ENCODE measurements around the gene MAP3K21. TPM values are rescaled to one million over a fixed set of nuclear protein-coding genes. Genes with fewer than 3 reads are reported as not detected.

Gene MAP3K21
- total RNA-seq, 1 experiment from 2014 or later = 24.2 TPM

- TF ChIP-seq CTCF (IDR thresholded peaks at IDR 0.05; ENCODE audit: unreplicated experiment) = no peak
- peak overlapping the region; percentile 87 for H3K27ac Mint-ChIP-seq (ENCODE audit: low read depth, unreplicated experiment)
- ChIA-PET POLR2A (interaction anchor here (0.6 to 10.3 kb wide), 17 partner anchors 10 to 664 kb away, joined by 3 to 129 read pairs (median 4); partner anchors contain the start of genes MAP3K21 and SIPA1L2), CTCF (interaction anchor here (0.6 to 1.2 kb wide), 4 partner anchors 9 to 773 kb away, joined by 3 read pairs; partner anchors contain the start of gene MAP3K21)
- H3K4me3 Mint-ChIP-seq (ENCODE audit: unreplicated experiment) = peak overlapping the region; percentile 81
- H3K9me3 Mint-ChIP-seq (ENCODE audit: unreplicated experiment) = no peaks in the 10 kb centered on the region
- H3K27me3 Mint-ChIP-seq (ENCODE audit: insufficient read depth, unreplicated experiment) = no peaks in the 10 kb centered on the region
- no TSS peak for BruUV-seq (replicated peaks)
- peaks cover 13% of the 10 kb centered on the region for H3K36me3 Mint-ChIP-seq (ENCODE audit: insufficient read depth, unreplicated experiment)
- intact Hi-C loops (cut with micrococcal nuclease) = loop anchor here (5.0 kb wide), 1 partner anchor 662 kb away; the partner anchor contains the start of gene SIPA1L2
- no peak for DNase-seq (ENCODE audit: unreplicated experiment)
- H3K4me1 Mint-ChIP-seq (ENCODE audit: insufficient read depth, unreplicated experiment) = peaks cover 37% of the 10 kb centered on the region
Observed at GRCh38 chr1:233293556-233294446, 33.7 kb upstream of the MAP3K21 start.

DNA sequence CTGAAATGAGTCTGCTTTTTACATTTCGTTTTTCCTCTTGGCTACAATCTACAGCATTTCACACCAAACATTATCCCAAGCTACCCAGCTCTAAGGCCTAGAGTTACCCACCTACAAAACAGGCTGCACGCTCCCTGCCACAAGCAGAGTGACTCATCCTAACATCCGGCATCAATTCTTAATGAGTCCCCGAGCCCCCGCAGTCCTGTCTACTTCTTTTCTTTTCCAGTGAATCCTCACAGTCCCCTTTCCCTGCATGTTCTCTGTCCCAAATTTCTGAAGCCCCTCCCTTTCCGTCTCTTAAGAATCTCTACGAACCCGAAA lies 32.6 kb upstream of the MAP3K21 start:
- intact Hi-C loops (cut with micrococcal nuclease) = loop anchor here (5.0 kb wide), 1 partner anchor 663 kb away; the partner anchor contains the start of gene SIPA1L2
- TF ChIP-seq CTCF (IDR thresholded peaks at IDR 0.05; ENCODE audit: unreplicated experiment) = no peak
- H3K27ac Mint-ChIP-seq (ENCODE audit: low read depth, unreplicated experiment) = peak overlapping the region; percentile 68
- ChIA-PET POLR2A (interaction anchor here (0.7 to 10.3 kb wide), 21 partner anchors 8 to 1062 kb away, joined by 3 to 129 read pairs (median 4); partner anchors contain the start of gene MAP3K21), CTCF (interaction anchor here (0.6 to 1.1 kb wide), 3 partner anchors 12 to 1031 kb away, joined by 3 to 4 read pairs (median 3); no protein-coding TSS in a partner anchor)
- H3K9me3 Mint-ChIP-seq (ENCODE audit: unreplicated experiment) = no peaks in the 10 kb centered on the region
- H3K27me3 Mint-ChIP-seq (ENCODE audit: insufficient read depth, unreplicated experiment) = no peaks in the 10 kb centered on the region
- no TSS peak for BruUV-seq (replicated peaks)
- H3K36me3 Mint-ChIP-seq (ENCODE audit: insufficient read depth, unreplicated experiment) = peaks cover 6% of the 10 kb centered on the region
- peaks cover 33% of the 10 kb centered on the region for H3K4me1 Mint-ChIP-seq (ENCODE audit: insufficient read depth, unreplicated experiment)
- peak overlapping the region; percentile 81 for H3K4me3 Mint-ChIP-seq (ENCODE audit: unreplicated experiment)
- DNase-seq (ENCODE audit: unreplicated experiment) = peak; percentile 86

DNA sequence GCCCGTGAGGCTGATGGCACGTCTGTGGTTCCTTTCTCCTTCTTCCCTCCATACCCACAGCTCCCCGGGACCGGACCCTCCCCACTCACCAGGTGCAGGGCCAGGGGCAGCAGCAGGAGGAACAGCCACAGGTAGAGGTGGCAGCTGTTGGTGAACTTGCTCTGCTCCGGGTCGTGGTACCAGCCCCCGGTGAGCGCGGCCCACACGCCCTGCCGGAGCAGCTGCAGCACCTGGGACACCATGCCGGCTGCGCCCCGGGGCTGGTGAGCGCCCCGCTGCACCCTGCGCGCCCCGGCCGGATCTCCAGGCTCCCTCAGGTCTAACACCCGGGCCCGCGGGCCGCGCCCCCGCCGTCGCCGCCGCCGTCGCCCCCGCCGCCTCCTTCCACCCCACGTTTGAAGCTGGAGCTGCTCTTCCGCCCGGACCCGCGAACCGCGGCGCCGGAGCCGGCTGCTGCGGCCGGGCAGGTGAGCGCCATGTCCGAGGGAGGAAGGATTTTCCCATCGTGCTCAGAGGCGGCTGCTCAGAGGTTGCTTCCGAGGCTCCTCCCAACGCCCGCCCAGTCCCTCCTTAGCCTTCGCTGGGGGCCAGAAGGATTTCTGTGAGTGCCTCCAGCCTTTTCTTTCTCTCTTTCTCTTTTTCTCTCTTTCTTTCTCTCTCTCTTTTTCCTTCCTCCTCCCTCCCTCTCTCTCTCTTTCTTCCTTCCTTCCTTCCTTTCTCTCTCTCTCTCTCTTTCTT lies 32.1 kb upstream of the MAP3K21 start, which contains the start of gene PCNX2:
Gene PCNX2 (minus strand): TSS at position 489 of the 738 bp plus-strand sequence. CDS start 247 bp downstream, at position 242.
- no TSS peak for BruUV-seq (replicated peaks)
- H3K4me3 Mint-ChIP-seq (ENCODE audit: unreplicated experiment) = peak within 1 kb of the TSS; percentile 81

More for the DNA sequence above, 32.1 kb upstream of the MAP3K21 start, which contains the start of gene PCNX2:
- POLR2A ChIA-PET = interaction anchor here (0.7 to 10.3 kb wide), 20 partner anchors 8 to 1062 kb away, joined by 3 to 129 read pairs (median 4); partner anchors contain the start of gene MAP3K21
- H3K9me3 Mint-ChIP-seq (ENCODE audit: unreplicated experiment) = no peaks in the 10 kb centered on the region
- intact Hi-C loops (cut with micrococcal nuclease) = no loop called here
- H3K36me3 Mint-ChIP-seq (ENCODE audit: insufficient read depth, unreplicated experiment) = peaks cover 6% of the 10 kb centered on the region
- peak; percentile 88 for DNase-seq (ENCODE audit: unreplicated experiment)
- H3K4me1 Mint-ChIP-seq (ENCODE audit: insufficient read depth, unreplicated experiment) = peaks cover 28% of the 10 kb centered on the region
- CTCF ChIA-PET = interaction anchor here (0.6 to 1.9 kb wide), 5 partner anchors 9 to 1030 kb away, joined by 3 to 13 read pairs (median 4); no protein-coding TSS in a partner anchor
- no peaks in the 10 kb centered on the region for H3K27me3 Mint-ChIP-seq (ENCODE audit: insufficient read depth, unreplicated experiment)
- peak within 1 kb of the TSS; percentile 68 for H3K27ac Mint-ChIP-seq (ENCODE audit: low read depth, unreplicated experiment)
- TF ChIP-seq CTCF (IDR thresholded peaks at IDR 0.05; ENCODE audit: unreplicated experiment) = no peak

Data from MCF 10A (cell line).